ENCODE results near the gene CEP83. TPM values are rescaled to one million over a fixed set of nuclear protein-coding genes. Genes with fewer than 3 reads are reported as not detected.

Gene CEP83
- total RNA-seq, 1 experiment from 2014 or later: 26.2 TPM

GRCh38 chr12:94263011-94263811 is 196.5 kb downstream of the CEP83 start:
- TF ChIP-seq ATF6 (CRISPR knock-in tag; IDR thresholded peaks at IDR 0.05) (no peak), OVOL2 (CRISPR knock-in tag; IDR thresholded peaks at IDR 0.05; ENCODE audit: borderline replicate concordance) (no peak), ZNF396 (CRISPR knock-in tag; IDR thresholded peaks at IDR 0.05; ENCODE audit: borderline replicate concordance) (no peak)
- peaks cover 78% of the 10 kb centered on the region for H3K4me1 Mint-ChIP-seq
- CTCF ChIA-PET: interaction anchor here (0.5 to 1.6 kb wide), 2 partner anchors 130 to 166 kb away, joined by 3 to 8 read pairs; no protein-coding TSS in a partner anchor

GRCh38 chr12:94262228-94263010 is 197.2 kb downstream of the CEP83 start:
- POLR2A ChIA-PET: interaction anchor here (0.6 kb wide), 1 partner anchor 846 kb away, joined by 3 read pairs; no protein-coding TSS in a partner anchor
- H3K4me1 Mint-ChIP-seq: peaks cover 71% of the 10 kb centered on the region

More at GRCh38 chr12:94263011-94263811, 196.5 kb downstream of the CEP83 start:
- no peak overlapping the region for H3K4me3 Mint-ChIP-seq
- no peaks in the 10 kb centered on the region for H3K9me3 Mint-ChIP-seq
- ATAC-seq (no peak), DNase-seq (ENCODE audit: low spot score) (no peak)
- H3K27me3 Mint-ChIP-seq (ENCODE audit: low read depth): peaks cover 13% of the 10 kb centered on the region
- POLR2A ChIA-PET: interaction anchor here (0.6 kb wide), 1 partner anchor 847 kb away, joined by 3 read pairs; no protein-coding TSS in a partner anchor
- peaks cover 3% of the 10 kb centered on the region; the same call in 1 of the 2 replicates for H3K36me3 Mint-ChIP-seq
- peak overlapping the region; percentile 88 for H3K27ac Mint-ChIP-seq

More at GRCh38 chr12:94262228-94263010, 197.2 kb downstream of the CEP83 start:
- ATAC-seq (no peak), DNase-seq (ENCODE audit: low spot score) (no peak)
- H3K9me3 Mint-ChIP-seq: no peaks in the 10 kb centered on the region
- no peak overlapping the region for H3K4me3 Mint-ChIP-seq
- CTCF ChIA-PET: interaction anchor here (1.6 kb wide), 1 partner anchor 167 kb away, joined by 8 read pairs; no protein-coding TSS in a partner anchor
- H3K27ac Mint-ChIP-seq: no peak overlapping the region; the same call in 1 of the 2 replicates
- H3K27me3 Mint-ChIP-seq (ENCODE audit: low read depth): peaks cover 13% of the 10 kb centered on the region
- no peak for TF ChIP-seq CDX4 (CRISPR knock-in tag; IDR thresholded peaks at IDR 0.05; ENCODE audit: borderline replicate concordance)
- no peak for TF ChIP-seq ZBTB21 (CRISPR knock-in tag; IDR thresholded peaks at IDR 0.05; ENCODE audit: borderline replicate concordance)
- no peak for TF ChIP-seq HMGXB4 (CRISPR knock-in tag; IDR thresholded peaks at IDR 0.05)
- no peak for TF ChIP-seq NFE2L1 (CRISPR knock-in tag; IDR thresholded peaks at IDR 0.05)
- no peak for TF ChIP-seq PRDM15 (CRISPR knock-in tag; IDR thresholded peaks at IDR 0.05)
- no peak for TF ChIP-seq USF1 (CRISPR knock-in tag; IDR thresholded peaks at IDR 0.05)
- TF ChIP-seq CREB1 (CRISPR knock-in tag; IDR thresholded peaks at IDR 0.05): no peak
- TF ChIP-seq NFATC4 (CRISPR knock-in tag; IDR thresholded peaks at IDR 0.05): no peak
- peaks cover 3% of the 10 kb centered on the region; the same call in 1 of the 2 replicates for H3K36me3 Mint-ChIP-seq
